ENCODE data around the gene SEMA6A.

DNA sequence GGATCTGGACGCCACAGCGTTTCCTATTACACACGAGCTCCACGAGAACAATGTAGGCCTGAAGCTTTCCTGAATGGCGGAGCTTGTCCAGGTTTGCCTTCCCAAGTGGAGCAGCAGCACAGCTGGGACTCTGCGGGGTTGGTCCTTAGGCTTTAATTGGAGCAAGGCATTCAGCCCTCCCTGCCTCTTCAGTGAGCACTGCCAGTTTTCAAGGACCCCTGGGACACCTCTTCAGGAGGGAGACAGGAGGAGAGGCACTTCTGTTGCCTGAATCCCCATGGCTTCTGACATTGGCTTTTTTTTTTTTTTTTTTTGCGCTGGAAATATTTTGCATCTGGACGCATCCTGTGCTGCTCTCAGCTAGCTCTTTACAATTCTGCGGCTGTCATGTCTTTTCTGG lies 179.4 kb downstream of the SEMA6A start:
- TF ChIP-seq POLR2A (IDR thresholded peaks at IDR 0.05): no peak
- TF ChIP-seq, protein P1, sequence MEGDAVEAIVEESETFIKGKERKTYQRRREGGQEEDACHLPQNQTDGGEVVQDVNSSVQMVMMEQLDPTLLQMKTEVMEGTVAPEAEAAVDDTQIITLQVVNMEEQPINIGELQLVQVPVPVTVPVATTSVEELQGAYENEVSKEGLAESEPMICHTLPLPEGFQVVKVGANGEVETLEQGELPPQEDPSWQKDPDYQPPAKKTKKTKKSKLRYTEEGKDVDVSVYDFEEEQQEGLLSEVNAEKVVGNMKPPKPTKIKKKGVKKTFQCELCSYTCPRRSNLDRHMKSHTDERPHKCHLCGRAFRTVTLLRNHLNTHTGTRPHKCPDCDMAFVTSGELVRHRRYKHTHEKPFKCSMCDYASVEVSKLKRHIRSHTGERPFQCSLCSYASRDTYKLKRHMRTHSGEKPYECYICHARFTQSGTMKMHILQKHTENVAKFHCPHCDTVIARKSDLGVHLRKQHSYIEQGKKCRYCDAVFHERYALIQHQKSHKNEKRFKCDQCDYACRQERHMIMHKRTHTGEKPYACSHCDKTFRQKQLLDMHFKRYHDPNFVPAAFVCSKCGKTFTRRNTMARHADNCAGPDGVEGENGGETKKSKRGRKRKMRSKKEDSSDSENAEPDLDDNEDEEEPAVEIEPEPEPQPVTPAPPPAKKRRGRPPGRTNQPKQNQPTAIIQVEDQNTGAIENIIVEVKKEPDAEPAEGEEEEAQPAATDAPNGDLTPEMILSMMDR (IDR thresholded peaks at IDR 0.05): no peak

All from breast epithelium (tissue), 3 donors.